Breast epithelium (tissue), 4 donors: ENCODE data around the gene CDX1. TPM values are rescaled to one million over a fixed set of nuclear protein-coding genes. Genes with fewer than 3 reads are reported as not detected.

ENCODE experiments used
- DNase-seq, 2 donors: peaks; one replicate each; pipeline ENCODE4 v3.0.0-alpha.2; 2019; ENCODE audit warnings: low spot score in 2 of 2
- H3K27ac ChIP-seq, 2 donors: fragments of 200-600 bp; sonication (generic) in 1 of 2; one replicate each; pipeline ENCODE4 v1.5.1; 2016 to 2019; ENCODE audit warnings: mild to moderate bottlenecking in 1 of 2
- H3K27me3 ChIP-seq, 2 donors: fragments of 200-600 bp; sonication (generic) in 1 of 2; one replicate each; pipeline versions ENCODE4 v1.5.1 to v1.6.0; 2017 to 2019; ENCODE audit warnings: control low read depth in 1 of 2, mild to moderate bottlenecking in 1 of 2
- H3K36me3 ChIP-seq: fragments of 200-600 bp; one replicate; pipeline ENCODE4 v1.5.1; 2019
- H3K4me1 ChIP-seq, 2 donors: fragments of 200-600 bp; sonication (generic); one replicate each; pipeline ENCODE4 v1.5.1; 2016 to 2019; ENCODE audit warnings: control low read depth in 1 of 2
- H3K4me3 ChIP-seq, 3 donors: fragments of 200-600 bp; sonication (generic); 1 replicate in 2 of 3; 2 replicates in 1 of 3; pipeline ENCODE4 v1.5.1; 2016 to 2019; ENCODE audit warnings: mild to moderate bottlenecking in 3 of 3, moderate library complexity in 2 of 3
- H3K9me3 ChIP-seq, 2 donors: fragments of 200-600 bp; sonication (generic) in 1 of 2; one replicate each; pipeline ENCODE4 v1.5.1; 2016 to 2019; ENCODE audit warnings: control low read depth in 1 of 2
- POLR2A ChIP-seq: fragments of 450-650 bp; IDR thresholded peaks from one replicate; pipeline ENCODE4 v1.6.1; 2016; ENCODE audit warnings: antibody characterized with exemption, mild to moderate bottlenecking, moderate library complexity
- POLR2AphosphoS5 ChIP-seq, 3 donors: sonication (generic); formaldehyde crosslinking; IDR thresholded peaks; one replicate each; pipeline ENCODE4 v1.6.1; 2017; ENCODE audit warnings: antibody characterized with exemption in 3 of 3
- intact Hi-C: fragments of 100-400 bp; cut with DNase I; formaldehyde crosslinking; loops from one replicate; pipeline ENCODE4 v1.15.1; 2023; ENCODE audit warnings: low total_unique reads
- total RNA-seq, 3 donors: library from RNA; depleted of rRNA; stranded (reverse); fragments of >200 nt; gene quantifications; one replicate each; pipeline ENCODE4 v1.1.0, GENCODE V29; 2016
- TF ChIP-seq, protein P1 (sequence below), 3 donors: fragments of 450-650 bp; IDR thresholded peaks; one replicate each; pipeline ENCODE4 v1.5.1; 2016 to 2017; ENCODE audit warnings: antibody characterized with exemption in 3 of 3, mild to moderate bottlenecking in 3 of 3, moderate library complexity in 3 of 3

The CDX1 gene
- total RNA-seq, 3 donors from 2014 or later: 1.3 TPM; not detected in 2

DNA sequence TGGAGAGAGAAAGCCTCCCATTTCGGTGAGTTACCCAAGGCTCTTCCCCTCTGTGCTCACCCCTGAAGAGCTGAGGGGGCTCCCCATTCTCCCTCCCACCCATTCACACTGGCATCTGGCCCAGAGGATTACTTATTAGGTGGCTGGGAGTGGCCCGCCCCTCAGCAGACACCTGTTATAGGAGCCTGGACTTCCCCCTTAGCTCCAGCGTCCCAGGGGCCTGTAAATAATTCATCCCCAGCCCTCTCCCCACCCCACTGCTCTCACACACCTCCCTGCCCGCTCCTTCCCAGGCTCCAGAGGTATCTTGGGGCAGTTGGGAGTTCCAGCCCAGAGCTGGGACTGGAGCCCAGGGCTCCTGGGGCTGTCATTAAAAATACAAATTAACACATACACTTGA, 11.7 kb downstream of the CDX1 start:
- H3K27ac ChIP-seq: no peak overlapping the region
- intact Hi-C loops: no loop called here
- TF ChIP-seq, protein P1, sequence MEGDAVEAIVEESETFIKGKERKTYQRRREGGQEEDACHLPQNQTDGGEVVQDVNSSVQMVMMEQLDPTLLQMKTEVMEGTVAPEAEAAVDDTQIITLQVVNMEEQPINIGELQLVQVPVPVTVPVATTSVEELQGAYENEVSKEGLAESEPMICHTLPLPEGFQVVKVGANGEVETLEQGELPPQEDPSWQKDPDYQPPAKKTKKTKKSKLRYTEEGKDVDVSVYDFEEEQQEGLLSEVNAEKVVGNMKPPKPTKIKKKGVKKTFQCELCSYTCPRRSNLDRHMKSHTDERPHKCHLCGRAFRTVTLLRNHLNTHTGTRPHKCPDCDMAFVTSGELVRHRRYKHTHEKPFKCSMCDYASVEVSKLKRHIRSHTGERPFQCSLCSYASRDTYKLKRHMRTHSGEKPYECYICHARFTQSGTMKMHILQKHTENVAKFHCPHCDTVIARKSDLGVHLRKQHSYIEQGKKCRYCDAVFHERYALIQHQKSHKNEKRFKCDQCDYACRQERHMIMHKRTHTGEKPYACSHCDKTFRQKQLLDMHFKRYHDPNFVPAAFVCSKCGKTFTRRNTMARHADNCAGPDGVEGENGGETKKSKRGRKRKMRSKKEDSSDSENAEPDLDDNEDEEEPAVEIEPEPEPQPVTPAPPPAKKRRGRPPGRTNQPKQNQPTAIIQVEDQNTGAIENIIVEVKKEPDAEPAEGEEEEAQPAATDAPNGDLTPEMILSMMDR (IDR thresholded peaks at IDR 0.05): no peak
- TF ChIP-seq POLR2AphosphoS5 (IDR thresholded peaks at IDR 0.05): no peak
- TF ChIP-seq POLR2A: no peak

GRCh38 chr5:150179019-150179620, 12.5 kb downstream of the CDX1 start:
- Histone ChIP-seq H3K4me3 (no peak overlapping the region), H3K27me3 (no peaks in the 10 kb centered on the region), H3K9me3 (no peaks in the 10 kb centered on the region), H3K27ac (peak overlapping the region in 1 of 2 donors; percentile 91), H3K36me3 (no peaks in the 10 kb centered on the region), H3K4me1 (no peaks in the 10 kb centered on the region)
- intact Hi-C loops: no loop called here
- DNase-seq: no peak
- TF ChIP-seq POLR2AphosphoS5 (IDR thresholded peaks at IDR 0.05) (no peak), POLR2A (no peak)
- TF ChIP-seq, protein P1 (IDR thresholded peaks at IDR 0.05): no peak

More for the DNA sequence above, 11.7 kb downstream of the CDX1 start:
- Histone ChIP-seq H3K4me3 (no peak overlapping the region), H3K4me1 (no peaks in the 10 kb centered on the region), H3K27me3 (no peaks in the 10 kb centered on the region), H3K9me3 (no peaks in the 10 kb centered on the region), H3K36me3 (no peaks in the 10 kb centered on the region)
- no peak for DNase-seq

DNA sequence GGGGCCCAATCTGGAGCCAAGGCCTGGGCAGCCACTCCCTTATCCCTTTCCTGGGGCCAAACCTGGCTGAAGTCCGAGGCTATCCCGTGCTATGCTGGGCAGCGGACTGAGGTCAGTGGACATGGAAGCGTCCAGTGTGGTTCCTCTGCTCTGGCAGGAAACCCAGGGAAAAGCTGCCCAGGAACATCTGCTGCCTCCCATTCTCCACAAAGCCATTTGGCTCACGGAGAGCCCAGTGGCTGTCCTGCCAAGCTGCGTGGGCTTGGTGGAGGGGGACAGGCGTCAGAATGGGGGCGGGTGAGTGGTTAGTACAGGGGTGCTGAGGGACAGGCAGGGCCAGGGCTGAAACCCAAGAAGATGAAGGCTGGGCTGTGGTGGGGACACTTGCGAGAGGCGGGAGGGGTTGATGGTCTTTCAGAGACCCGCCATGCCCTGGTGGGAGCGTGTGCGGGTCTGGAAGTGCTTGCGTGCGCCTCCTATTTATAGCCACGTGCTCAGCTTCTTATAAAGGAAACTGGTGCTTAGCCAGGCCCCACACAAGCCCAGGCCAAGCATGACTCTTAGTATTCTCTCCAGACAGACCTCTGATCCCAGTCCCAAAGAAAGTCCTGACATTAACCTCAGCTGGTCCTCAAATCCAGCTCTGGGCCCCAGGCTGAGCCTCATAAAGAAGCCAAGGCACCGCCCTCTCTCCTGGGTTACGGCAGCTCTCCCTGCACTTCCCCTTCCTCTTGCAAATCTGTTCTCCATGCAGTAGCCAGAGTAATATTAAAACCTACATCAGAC, 13.9 kb downstream of the CDX1 start:
- intact Hi-C loops: no loop called here
- DNase-seq: peak; percentile 40 to 63
- H3K4me1 ChIP-seq: no peaks in the 10 kb centered on the region
- no peaks in the 10 kb centered on the region for H3K36me3 ChIP-seq
- no peak overlapping the region for H3K4me3 ChIP-seq
- no peaks in the 10 kb centered on the region for H3K27me3 ChIP-seq
- peak in 2 of 3 donors; percentile 19 to 62 for TF ChIP-seq POLR2AphosphoS5 (IDR thresholded peaks at IDR 0.05)
- TF ChIP-seq, protein P1 (IDR thresholded peaks at IDR 0.05): no peak
- H3K27ac ChIP-seq: peak overlapping the region; percentile 57 to 91
- no peaks in the 10 kb centered on the region for H3K9me3 ChIP-seq

DNA sequence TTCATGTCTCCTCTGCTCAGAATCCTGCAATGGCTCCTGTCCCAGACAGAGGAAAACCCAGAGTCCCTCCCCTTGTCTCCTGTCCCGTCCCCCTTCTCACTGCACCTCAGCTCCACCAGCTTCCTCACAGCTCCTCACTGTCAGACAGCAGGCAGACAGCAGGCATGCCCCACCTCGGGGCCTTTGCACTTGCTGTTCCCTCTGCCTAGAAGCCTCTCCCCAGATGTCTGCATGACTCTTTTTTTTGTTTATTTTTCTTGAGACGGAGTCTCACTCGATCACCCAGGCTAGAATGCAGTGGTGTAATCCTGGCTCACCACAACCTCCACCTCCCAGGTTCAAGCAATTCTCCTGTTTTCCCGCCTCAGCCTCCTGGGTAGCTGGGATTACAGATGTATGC, 14.4 kb downstream of the CDX1 start:
- Histone ChIP-seq H3K27me3 (no peaks in the 10 kb centered on the region), H3K36me3 (no peaks in the 10 kb centered on the region), H3K4me1 (no peaks in the 10 kb centered on the region), H3K27ac (peak overlapping the region; percentile 57 to 91), H3K9me3 (no peaks in the 10 kb centered on the region), H3K4me3 (no peak overlapping the region)
- intact Hi-C loops: no loop called here
- TF ChIP-seq POLR2A (no peak), POLR2AphosphoS5 (IDR thresholded peaks at IDR 0.05) (no peak)
- TF ChIP-seq, protein P1 (IDR thresholded peaks at IDR 0.05): no peak
- no peak for DNase-seq
